HCT116 (cell line): Measurements from ENCODE around the gene BOD1L1. TPM values are rescaled to one million over a fixed set of nuclear protein-coding genes. Genes with fewer than 3 reads are reported as not detected.

Experiments used
- ATAC-seq: fragments of 200-7000 bp; cut with Tn5 transposase; 2 replicates; pipeline ENCODE4 v1.9.1; 2020; ENCODE audit warnings: mild to moderate bottlenecking, moderate library complexity
- BruUV-seq: library from RNA; stranded (reverse); fragments of 400-500 nt; replicated peaks from 2 replicates; lab custom pipeline; 2021; lab: Mats Ljungman, UMichigan
- CTCF ChIA-PET: fragments of 300-600 bp; sonication (Branson Sonifier 250); formaldehyde crosslinking; loops from one replicate; lab custom pipeline; 2021; ENCODE audit warnings: antibody characterized with exemption; lab: Charles Lee
- POLR2A ChIA-PET: fragments of 300-600, 350-600 bp; sonication (Branson Sonifier 250); formaldehyde crosslinking; loops from one replicate; lab custom pipeline; 2021; ENCODE audit warnings: antibody characterized with exemption; lab: Charles Lee
- RAD21 ChIA-PET, 2 experiments: fragments of 300-600 bp; sonication (Branson Sonifier 250); formaldehyde crosslinking; loops; one replicate each; lab custom pipeline; 2023; ENCODE audit warnings: low total read pairs in 2 of 2; ENCODE audit not compliant: uncharacterized antibody in 2 of 2, unreplicated experiment in 2 of 2, low non-redundant PET in 1 of 2; lab: Charles Lee
- DNase-seq: peaks from one replicate; pipeline ENCODE4 v3.0.0-alpha.2; 2010; ENCODE audit warnings: low read depth, low spot score
- H2AFZ ChIP-seq: fragments of 200-600 bp; shearing (Covaris generic), sonication (generic); 2 replicates; pipeline ENCODE4 v1.6.1; 2017; ENCODE audit warnings: low read depth, mixed run types, mixed read lengths, antibody characterized with exemption, low read length; ENCODE audit not compliant: poor library complexity, severe bottlenecking
- H3K27ac ChIP-seq: 2 replicates; pipeline ENCODE4 v1.5.1; 2012; ENCODE audit warnings: low read depth, low read length
- H3K27me3 ChIP-seq: fragments of 200-600 bp; sonication (generic); 2 replicates; pipeline ENCODE4 v1.6.1; 2016; ENCODE audit warnings: mixed run types, low read length, mixed read lengths; ENCODE audit not compliant: insufficient read depth
- H3K36me3 ChIP-seq, 2 experiments: fragments of 200-500 bp in 1 of 2; fragments of 200-600 bp in 1 of 2; sonication (Bioruptor generic) in 1 of 2; sonication (generic) in 1 of 2; 2 replicates each; pipeline versions ENCODE4 v1.5.1 to v1.6.1; 2014 to 2016; ENCODE audit warnings: low read length in 2 of 2, inconsistent platforms in 1 of 2, mixed read lengths in 1 of 2, mixed run types in 1 of 2; ENCODE audit not compliant: insufficient read depth in 2 of 2, control insufficient read depth in 1 of 2
- H3K4me1 ChIP-seq, 2 experiments: fragments of 200-600 bp in 1 of 2; sonication (generic) in 1 of 2; 2 replicates each; pipeline versions ENCODE4 v1.5.1 to v1.6.1; 2012 to 2017; ENCODE audit warnings: low read length in 2 of 2, inconsistent platforms in 1 of 2, mild to moderate bottlenecking in 1 of 2, mixed read lengths in 1 of 2, mixed run types in 1 of 2, moderate library complexity in 1 of 2; ENCODE audit not compliant: insufficient read depth in 2 of 2, control insufficient read depth in 1 of 2
- H3K4me2 ChIP-seq: fragments of 200-600 bp; sonication (generic); 2 replicates; pipeline ENCODE4 v1.6.1; 2017; ENCODE audit warnings: mixed run types, low read length, mixed read lengths
- H3K4me3 ChIP-seq, 2 experiments: fragments of 200-600 bp in 1 of 2; sonication (generic) in 1 of 2; replicated peaks in 1 of 2; 2 replicates each; pipeline ENCODE4 v1.5.1; 2011 to 2016; ENCODE audit warnings: low read length in 2 of 2, control low read depth in 1 of 2, low read depth in 1 of 2, mild to moderate bottlenecking in 1 of 2, mixed read lengths in 1 of 2, mixed run types in 1 of 2
- H3K79me2 ChIP-seq: fragments of 200-600 bp; sonication (generic); 2 replicates; pipeline ENCODE4 v1.6.1; 2017; ENCODE audit warnings: mild to moderate bottlenecking, mixed run types, low read length, moderate library complexity, mixed read lengths; ENCODE audit not compliant: insufficient read depth
- H3K9ac ChIP-seq: fragments of 200-600 bp; sonication (generic); 2 replicates; pipeline ENCODE4 v1.6.1; 2016; ENCODE audit warnings: low read length, mixed read lengths
- H3K9me2 ChIP-seq: fragments of 200-600 bp; sonication (generic), shearing (Covaris generic); 2 replicates; pipeline ENCODE4 v1.6.1; 2017; ENCODE audit warnings: mixed run types, mild to moderate bottlenecking, moderate library complexity; ENCODE audit not compliant: insufficient read depth
- H3K9me3 ChIP-seq, 2 experiments: fragments of 200-500 bp in 1 of 2; fragments of 200-600 bp in 1 of 2; sonication (Bioruptor generic) in 1 of 2; sonication (generic) in 1 of 2; 2 replicates each; pipeline ENCODE4 v1.6.1; 2014 to 2017; ENCODE audit warnings: low read length in 2 of 2, mixed read lengths in 2 of 2, inconsistent platforms in 1 of 2, low read depth in 1 of 2, mild to moderate bottlenecking in 1 of 2, mixed run types in 1 of 2, moderate library complexity in 1 of 2; ENCODE audit not compliant: control insufficient read depth in 1 of 2, insufficient read depth in 1 of 2
- H4K20me1 ChIP-seq: fragments of 200-600 bp; sonication (generic), shearing (Covaris generic); 2 replicates; pipeline ENCODE4 v1.6.1; 2017; ENCODE audit warnings: mixed run types, mild to moderate bottlenecking, moderate library complexity; ENCODE audit not compliant: insufficient read depth
- CEBPB ChIP-seq: IDR thresholded peaks from 2 replicates; pipeline ENCODE4 v1.6.1; 2012; ENCODE audit warnings: low read depth
- EZH2 ChIP-seq: fragments of 200-600 bp; sonication (generic); IDR thresholded peaks from 2 replicates; pipeline ENCODE4 v1.6.1; 2017; ENCODE audit warnings: antibody characterized with exemption, mixed run types
- FOSL1 ChIP-seq: IDR thresholded peaks from 2 replicates; pipeline ENCODE4 v1.6.1; 2012; ENCODE audit warnings: low read depth
- JUND ChIP-seq: IDR thresholded peaks from 2 replicates; pipeline ENCODE4 v1.6.1; 2012
- intact Hi-C: fragments of 100-400 bp; cut with micrococcal nuclease; formaldehyde crosslinking; loops from 2 replicates; pipeline ENCODE4 v1.10.0; 2022
- total RNA-seq: library from RNA; stranded (reverse); gene quantifications from one replicate; pipeline ENCODE4 v1.2.1, GENCODE V29; 2021; ENCODE audit not compliant: unreplicated experiment
- TF ChIP-seq, protein P1 (sequence below): IDR thresholded peaks from 2 replicates; pipeline ENCODE4 v1.6.1; 2012
- TF ChIP-seq, protein P2 (sequence below), 3 experiments: fragments of 200-600 bp in 1 of 3; sonication (generic) in 1 of 3; IDR thresholded peaks in 2 of 3; conservative IDR thresholded peaks in 1 of 3; 2 replicates each; pipeline ENCODE4 v1.5.1; 2012 to 2017; ENCODE audit warnings: low read depth in 2 of 3, low read length in 2 of 3, antibody characterized with exemption in 1 of 3, borderline replicate concordance in 1 of 3, control low read depth in 1 of 3, mild to moderate bottlenecking in 1 of 3, mixed read lengths in 1 of 3, mixed run types in 1 of 3, moderate library complexity in 1 of 3; ENCODE audit not compliant: insufficient read depth in 1 of 3
- TF ChIP-seq, protein P3 (sequence below): IDR thresholded peaks from 2 replicates; pipeline ENCODE4 v1.6.1; 2012; ENCODE audit warnings: low read depth

Gene BOD1L1
- total RNA-seq, 1 experiment from 2014 or later = 22.4 TPM

DNA sequence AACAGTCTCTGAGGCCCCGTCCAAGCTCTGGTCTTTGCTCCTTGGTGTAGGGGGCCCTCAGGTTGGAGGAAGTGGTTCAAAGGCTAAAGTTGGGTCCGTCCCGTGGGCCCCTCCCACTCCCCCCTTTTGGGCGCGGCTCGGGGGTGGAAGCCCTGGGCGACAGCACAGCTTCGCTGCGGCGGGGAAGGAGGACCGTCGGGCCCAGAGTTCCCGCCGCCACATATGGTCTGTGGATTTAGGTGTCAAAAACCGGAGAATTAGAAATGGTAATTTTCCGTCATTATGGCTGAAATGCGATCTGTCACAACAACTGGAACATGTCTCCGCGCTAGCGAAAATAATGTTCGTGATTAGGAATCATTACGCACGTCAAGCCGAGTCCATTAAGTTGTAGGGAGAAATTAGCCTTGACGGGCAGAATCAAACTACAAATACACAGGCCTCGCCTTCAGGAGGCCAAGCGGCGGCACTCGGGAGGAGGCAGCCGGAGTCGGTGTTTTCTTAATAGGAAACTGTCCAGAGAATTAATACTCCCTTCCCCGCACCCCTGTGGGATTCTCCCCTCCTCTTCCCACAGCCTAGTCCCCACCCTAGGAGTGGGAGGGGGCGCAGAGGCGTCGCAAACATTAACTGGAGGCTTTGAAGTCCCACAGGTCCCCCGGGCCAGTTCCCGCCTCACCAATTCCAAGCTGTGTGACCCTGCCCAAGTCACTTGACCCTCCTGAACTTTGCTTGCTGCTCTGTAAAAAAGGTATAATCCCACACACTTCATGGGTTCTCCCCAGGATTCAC lies 98.2 kb downstream of the BOD1L1 start:
- Histone ChIP-seq H2AFZ (no peak overlapping the region), H3K9me3 (no peaks in the 10 kb centered on the region), H3K27ac (no peak overlapping the region), H3K27me3 (no peaks in the 10 kb centered on the region), H3K36me3 (no peaks in the 10 kb centered on the region), H3K9me2 (no peaks in the 10 kb centered on the region), H4K20me1 (no peaks in the 10 kb centered on the region), H3K4me2 (no peak overlapping the region), H3K4me1 (no peaks in the 10 kb centered on the region), H3K79me2 (no peaks in the 10 kb centered on the region), H3K9ac (no peak overlapping the region), H3K4me3 (no peak overlapping the region)
- POLR2A ChIA-PET = no interaction called here
- DNase-seq = no peak
- no peak for ATAC-seq
- TF ChIP-seq EZH2 (no peak), FOSL1 (no peak), CEBPB (no peak)
- TF ChIP-seq, protein P1, sequence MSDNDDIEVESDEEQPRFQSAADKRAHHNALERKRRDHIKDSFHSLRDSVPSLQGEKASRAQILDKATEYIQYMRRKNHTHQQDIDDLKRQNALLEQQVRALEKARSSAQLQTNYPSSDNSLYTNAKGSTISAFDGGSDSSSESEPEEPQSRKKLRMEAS = no peak
- TF ChIP-seq, protein P2, sequence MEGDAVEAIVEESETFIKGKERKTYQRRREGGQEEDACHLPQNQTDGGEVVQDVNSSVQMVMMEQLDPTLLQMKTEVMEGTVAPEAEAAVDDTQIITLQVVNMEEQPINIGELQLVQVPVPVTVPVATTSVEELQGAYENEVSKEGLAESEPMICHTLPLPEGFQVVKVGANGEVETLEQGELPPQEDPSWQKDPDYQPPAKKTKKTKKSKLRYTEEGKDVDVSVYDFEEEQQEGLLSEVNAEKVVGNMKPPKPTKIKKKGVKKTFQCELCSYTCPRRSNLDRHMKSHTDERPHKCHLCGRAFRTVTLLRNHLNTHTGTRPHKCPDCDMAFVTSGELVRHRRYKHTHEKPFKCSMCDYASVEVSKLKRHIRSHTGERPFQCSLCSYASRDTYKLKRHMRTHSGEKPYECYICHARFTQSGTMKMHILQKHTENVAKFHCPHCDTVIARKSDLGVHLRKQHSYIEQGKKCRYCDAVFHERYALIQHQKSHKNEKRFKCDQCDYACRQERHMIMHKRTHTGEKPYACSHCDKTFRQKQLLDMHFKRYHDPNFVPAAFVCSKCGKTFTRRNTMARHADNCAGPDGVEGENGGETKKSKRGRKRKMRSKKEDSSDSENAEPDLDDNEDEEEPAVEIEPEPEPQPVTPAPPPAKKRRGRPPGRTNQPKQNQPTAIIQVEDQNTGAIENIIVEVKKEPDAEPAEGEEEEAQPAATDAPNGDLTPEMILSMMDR (IDR thresholded peaks at IDR 0.05 in 2 of 3, conservative IDR thresholded peaks at IDR 0.05 in 1 of 3; ENCODE audit: borderline replicate concordance in 1 of 3, insufficient read depth in 1 of 3, low read depth in 2 of 3, low read length in 2 of 3) = no peak
- CTCF ChIA-PET = no interaction called here
- RAD21 ChIA-PET = interaction anchor here in 1 of 2 experiments (0.6 kb wide), 1 partner anchor 49 kb away, joined by 3 read pairs; no protein-coding TSS in a partner anchor
- intact Hi-C loops = no loop called here
- BruUV-seq = no TSS peak

DNA sequence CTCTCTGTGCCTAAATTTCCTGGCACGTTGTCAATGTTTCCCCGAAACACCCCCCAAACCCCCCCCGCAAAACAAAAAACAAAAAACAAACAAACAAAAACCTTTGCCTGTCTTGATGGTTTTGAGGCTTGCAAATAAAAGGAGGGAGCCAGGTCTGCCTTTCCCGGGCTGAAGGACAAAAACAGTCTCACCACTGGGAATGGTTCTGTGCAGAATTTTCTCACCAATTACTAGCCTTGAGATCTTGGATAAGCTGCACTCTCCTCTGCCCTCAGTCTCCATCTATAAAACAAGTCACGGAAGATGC lies 98.8 kb downstream of the BOD1L1 start:
- H3K79me2 ChIP-seq = no peaks in the 10 kb centered on the region
- no peak for DNase-seq
- H2AFZ ChIP-seq = no peak overlapping the region
- H3K27ac ChIP-seq = no peak overlapping the region
- no peaks in the 10 kb centered on the region for H3K9me2 ChIP-seq
- no peaks in the 10 kb centered on the region for H3K36me3 ChIP-seq
- no peak overlapping the region for H3K4me3 ChIP-seq
- no peaks in the 10 kb centered on the region for H3K27me3 ChIP-seq
- H3K9me3 ChIP-seq = no peaks in the 10 kb centered on the region
- no peak overlapping the region for H3K4me2 ChIP-seq
- H3K9ac ChIP-seq = no peak overlapping the region
- RAD21 ChIA-PET = no interaction called here
- BruUV-seq = no TSS peak
- H3K4me1 ChIP-seq = no peaks in the 10 kb centered on the region
- TF ChIP-seq CEBPB (no peak), JUND (no peak)
- TF ChIP-seq, protein P3, sequence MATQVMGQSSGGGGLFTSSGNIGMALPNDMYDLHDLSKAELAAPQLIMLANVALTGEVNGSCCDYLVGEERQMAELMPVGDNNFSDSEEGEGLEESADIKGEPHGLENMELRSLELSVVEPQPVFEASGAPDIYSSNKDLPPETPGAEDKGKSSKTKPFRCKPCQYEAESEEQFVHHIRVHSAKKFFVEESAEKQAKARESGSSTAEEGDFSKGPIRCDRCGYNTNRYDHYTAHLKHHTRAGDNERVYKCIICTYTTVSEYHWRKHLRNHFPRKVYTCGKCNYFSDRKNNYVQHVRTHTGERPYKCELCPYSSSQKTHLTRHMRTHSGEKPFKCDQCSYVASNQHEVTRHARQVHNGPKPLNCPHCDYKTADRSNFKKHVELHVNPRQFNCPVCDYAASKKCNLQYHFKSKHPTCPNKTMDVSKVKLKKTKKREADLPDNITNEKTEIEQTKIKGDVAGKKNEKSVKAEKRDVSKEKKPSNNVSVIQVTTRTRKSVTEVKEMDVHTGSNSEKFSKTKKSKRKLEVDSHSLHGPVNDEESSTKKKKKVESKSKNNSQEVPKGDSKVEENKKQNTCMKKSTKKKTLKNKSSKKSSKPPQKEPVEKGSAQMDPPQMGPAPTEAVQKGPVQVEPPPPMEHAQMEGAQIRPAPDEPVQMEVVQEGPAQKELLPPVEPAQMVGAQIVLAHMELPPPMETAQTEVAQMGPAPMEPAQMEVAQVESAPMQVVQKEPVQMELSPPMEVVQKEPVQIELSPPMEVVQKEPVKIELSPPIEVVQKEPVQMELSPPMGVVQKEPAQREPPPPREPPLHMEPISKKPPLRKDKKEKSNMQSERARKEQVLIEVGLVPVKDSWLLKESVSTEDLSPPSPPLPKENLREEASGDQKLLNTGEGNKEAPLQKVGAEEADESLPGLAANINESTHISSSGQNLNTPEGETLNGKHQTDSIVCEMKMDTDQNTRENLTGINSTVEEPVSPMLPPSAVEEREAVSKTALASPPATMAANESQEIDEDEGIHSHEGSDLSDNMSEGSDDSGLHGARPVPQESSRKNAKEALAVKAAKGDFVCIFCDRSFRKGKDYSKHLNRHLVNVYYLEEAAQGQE = no peak
- H4K20me1 ChIP-seq = no peaks in the 10 kb centered on the region
- POLR2A ChIA-PET = no interaction called here
- intact Hi-C loops = no loop called here
- no peak for ATAC-seq
- CTCF ChIA-PET = no interaction called here
